Measurements from ENCODE around the gene MDH2. TPM values are rescaled to one million over a fixed set of nuclear protein-coding genes. Genes with fewer than 3 reads are reported as not detected.

MDH2 gene
- total and polyA plus RNA-seq, 4 donors: 33.6 to 275 (median 163) TPM

DNA sequence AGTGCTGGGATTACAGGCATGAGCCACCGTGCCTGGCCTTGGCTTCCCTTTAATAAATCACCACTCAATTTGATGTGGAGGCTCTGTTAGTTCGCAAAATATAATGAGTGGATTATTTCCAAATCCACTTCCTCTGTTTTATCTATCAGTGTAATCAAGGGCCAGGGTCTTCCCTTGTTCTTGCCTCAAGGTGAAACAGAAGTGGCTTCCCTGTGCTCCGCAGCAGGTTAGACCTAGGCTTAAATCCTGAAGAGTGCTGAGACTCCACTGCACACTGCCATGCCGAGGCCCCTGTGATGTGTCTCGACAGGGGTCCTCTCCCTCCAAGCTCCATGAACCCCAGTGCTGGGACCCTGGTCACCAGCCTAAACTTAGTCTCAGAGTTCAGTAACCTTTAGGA, 59.0 kb downstream of the MDH2 start:
- Histone ChIP-seq H3K9ac (ENCODE audit: low read depth in 1 of 2, low read length in 2 of 2) (no peak overlapping the region), H3K27ac (ENCODE audit: low read depth in 1 of 2, low read length in 2 of 2) (no peak overlapping the region)

DNA sequence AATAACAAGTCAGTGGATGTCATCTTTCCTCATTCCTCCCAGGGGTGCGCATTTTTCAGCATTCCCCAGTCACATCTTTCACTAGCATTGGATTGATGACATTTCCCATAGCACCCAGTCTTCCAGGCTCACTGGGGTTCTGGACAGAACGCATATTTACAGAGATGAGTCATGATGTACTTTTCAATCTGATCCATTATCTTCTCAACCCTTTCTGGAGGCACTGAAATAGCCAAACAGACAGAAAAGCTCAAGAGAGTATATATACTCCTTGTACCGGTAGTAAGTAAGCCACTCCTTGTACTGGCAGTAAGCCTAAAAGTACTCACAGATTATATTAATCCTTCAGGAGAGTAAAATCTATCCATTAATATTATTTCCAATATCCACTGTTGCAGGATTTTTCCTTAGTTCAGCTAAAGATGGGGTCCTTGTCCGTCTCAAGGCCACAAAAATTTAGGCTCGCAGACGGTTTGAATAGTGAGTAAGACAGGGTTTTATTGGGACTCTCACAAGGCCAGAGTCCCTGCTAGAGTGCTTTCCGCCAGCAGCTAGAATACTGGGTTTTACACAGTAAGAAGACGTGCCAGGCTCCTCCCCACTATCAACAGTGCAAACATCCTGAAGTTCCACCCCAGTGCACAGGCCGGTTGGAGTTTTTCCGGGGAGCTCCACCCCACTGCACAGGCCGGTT, 60.8 kb downstream of the MDH2 start:
- Histone ChIP-seq H3K27ac (ENCODE audit: low read depth in 1 of 2, low read length in 2 of 2) (peak overlapping the region; percentile 81 to 85), H3K4me1 (ENCODE audit: control insufficient read depth in 4 of 4, insufficient read depth in 4 of 4, low read length in 3 of 4) (peaks cover 2 to 18% (median 9%) of the 10 kb centered on the region in 4 donors), H3K9ac (ENCODE audit: low read depth in 1 of 2, low read length in 2 of 2) (peak overlapping the region in 1 of 2 donors; percentile 69), H3K36me3 (ENCODE audit: control insufficient read depth in 4 of 4, insufficient read depth in 3 of 4, low read depth in 1 of 4, low read length in 3 of 4) (peaks cover 0 to 7% (median 0%) of the 10 kb centered on the region in 4 donors), H3K27me3 (ENCODE audit: control insufficient read depth in 4 of 4, insufficient read depth in 4 of 4, low read length in 3 of 4) (no peaks in the 10 kb centered on the region), H3K4me3 (ENCODE audit: low read depth in 1 of 3, low read length in 3 of 3) (peak overlapping the region in 1 of 3 donors; percentile 7), H3K9me3 (ENCODE audit: control insufficient read depth in 4 of 4, low read length in 3 of 4) (no peaks in the 10 kb centered on the region)
- 28% methylated on average over 11 of the region's 11 CpGs for WGBS
- peak; percentile 36 for DNase-seq (ENCODE audit: low spot score)
- TF ChIP-seq FOXA1 (IDR thresholded peaks at IDR 0.05) (peak; percentile 86), EGR1 (IDR thresholded peaks at IDR 0.05; ENCODE audit: low read depth in 2 of 2) (no peak), HNF4A (conservative IDR thresholded peaks at IDR 0.05) (peak; percentile 48 to 53), YY1 (IDR thresholded peaks at IDR 0.05) (peak; percentile 68), JUND (IDR thresholded peaks at IDR 0.05) (peak; percentile 97 to 99), HNF4G (IDR thresholded peaks at IDR 0.05) (no peak), FOXA2 (IDR thresholded peaks at IDR 0.05) (peak; percentile 89), RXRA (IDR thresholded peaks at IDR 0.05) (peak; percentile 5 to 40), GABPA (IDR thresholded peaks at IDR 0.05 in 1 of 2, conservative IDR thresholded peaks at IDR 0.05 in 1 of 2) (no peak)
- TF ChIP-seq, protein P1, sequence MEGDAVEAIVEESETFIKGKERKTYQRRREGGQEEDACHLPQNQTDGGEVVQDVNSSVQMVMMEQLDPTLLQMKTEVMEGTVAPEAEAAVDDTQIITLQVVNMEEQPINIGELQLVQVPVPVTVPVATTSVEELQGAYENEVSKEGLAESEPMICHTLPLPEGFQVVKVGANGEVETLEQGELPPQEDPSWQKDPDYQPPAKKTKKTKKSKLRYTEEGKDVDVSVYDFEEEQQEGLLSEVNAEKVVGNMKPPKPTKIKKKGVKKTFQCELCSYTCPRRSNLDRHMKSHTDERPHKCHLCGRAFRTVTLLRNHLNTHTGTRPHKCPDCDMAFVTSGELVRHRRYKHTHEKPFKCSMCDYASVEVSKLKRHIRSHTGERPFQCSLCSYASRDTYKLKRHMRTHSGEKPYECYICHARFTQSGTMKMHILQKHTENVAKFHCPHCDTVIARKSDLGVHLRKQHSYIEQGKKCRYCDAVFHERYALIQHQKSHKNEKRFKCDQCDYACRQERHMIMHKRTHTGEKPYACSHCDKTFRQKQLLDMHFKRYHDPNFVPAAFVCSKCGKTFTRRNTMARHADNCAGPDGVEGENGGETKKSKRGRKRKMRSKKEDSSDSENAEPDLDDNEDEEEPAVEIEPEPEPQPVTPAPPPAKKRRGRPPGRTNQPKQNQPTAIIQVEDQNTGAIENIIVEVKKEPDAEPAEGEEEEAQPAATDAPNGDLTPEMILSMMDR (IDR thresholded peaks at IDR 0.05; ENCODE audit: low read depth, low read length, missing input control): no peak
- TF ChIP-seq, protein P2, sequence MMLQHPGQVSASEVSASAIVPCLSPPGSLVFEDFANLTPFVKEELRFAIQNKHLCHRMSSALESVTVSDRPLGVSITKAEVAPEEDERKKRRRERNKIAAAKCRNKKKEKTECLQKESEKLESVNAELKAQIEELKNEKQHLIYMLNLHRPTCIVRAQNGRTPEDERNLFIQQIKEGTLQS (IDR thresholded peaks at IDR 0.05): peak; percentile 76
- TF ChIP-seq, protein P3, sequence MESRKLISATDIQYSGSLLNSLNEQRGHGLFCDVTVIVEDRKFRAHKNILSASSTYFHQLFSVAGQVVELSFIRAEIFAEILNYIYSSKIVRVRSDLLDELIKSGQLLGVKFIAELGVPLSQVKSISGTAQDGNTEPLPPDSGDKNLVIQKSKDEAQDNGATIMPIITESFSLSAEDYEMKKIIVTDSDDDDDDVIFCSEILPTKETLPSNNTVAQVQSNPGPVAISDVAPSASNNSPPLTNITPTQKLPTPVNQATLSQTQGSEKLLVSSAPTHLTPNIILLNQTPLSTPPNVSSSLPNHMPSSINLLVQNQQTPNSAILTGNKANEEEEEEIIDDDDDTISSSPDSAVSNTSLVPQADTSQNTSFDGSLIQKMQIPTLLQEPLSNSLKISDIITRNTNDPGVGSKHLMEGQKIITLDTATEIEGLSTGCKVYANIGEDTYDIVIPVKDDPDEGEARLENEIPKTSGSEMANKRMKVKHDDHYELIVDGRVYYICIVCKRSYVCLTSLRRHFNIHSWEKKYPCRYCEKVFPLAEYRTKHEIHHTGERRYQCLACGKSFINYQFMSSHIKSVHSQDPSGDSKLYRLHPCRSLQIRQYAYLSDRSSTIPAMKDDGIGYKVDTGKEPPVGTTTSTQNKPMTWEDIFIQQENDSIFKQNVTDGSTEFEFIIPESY (IDR thresholded peaks at IDR 0.05): no peak
- TF ChIP-seq, protein P4, sequence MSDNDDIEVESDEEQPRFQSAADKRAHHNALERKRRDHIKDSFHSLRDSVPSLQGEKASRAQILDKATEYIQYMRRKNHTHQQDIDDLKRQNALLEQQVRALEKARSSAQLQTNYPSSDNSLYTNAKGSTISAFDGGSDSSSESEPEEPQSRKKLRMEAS (IDR thresholded peaks at IDR 0.05): no peak

More for the DNA sequence above, 59.0 kb downstream of the MDH2 start:
- DNase-seq (ENCODE audit: low spot score): no peak
- 90% methylated on average over 5 of the region's 5 CpGs for WGBS
- TF ChIP-seq, protein P2 (IDR thresholded peaks at IDR 0.05): no peak
- TF ChIP-seq HNF4A (conservative IDR thresholded peaks at IDR 0.05): no peak
- no peak for TF ChIP-seq YY1 (IDR thresholded peaks at IDR 0.05)
- TF ChIP-seq JUND (IDR thresholded peaks at IDR 0.05): no peak
- TF ChIP-seq, protein P4 (IDR thresholded peaks at IDR 0.05): no peak
- TF ChIP-seq RXRA (IDR thresholded peaks at IDR 0.05): no peak
- TF ChIP-seq, protein P1 (IDR thresholded peaks at IDR 0.05; ENCODE audit: low read depth, low read length, missing input control): no peak
- TF ChIP-seq, protein P3 (IDR thresholded peaks at IDR 0.05): no peak
- no peak for TF ChIP-seq TAF1 (conservative IDR thresholded peaks at IDR 0.05)
- no peak for TF ChIP-seq RAD21 (IDR thresholded peaks at IDR 0.05)
- TF ChIP-seq FOXA1 (IDR thresholded peaks at IDR 0.05): no peak
- no peak for TF ChIP-seq SP1 (IDR thresholded peaks at IDR 0.05)
- Histone ChIP-seq H3K4me1 (ENCODE audit: control insufficient read depth in 4 of 4, insufficient read depth in 4 of 4, low read length in 3 of 4) (peaks cover 2 to 21% (median 9%) of the 10 kb centered on the region in 4 donors), H3K36me3 (ENCODE audit: control insufficient read depth in 4 of 4, insufficient read depth in 3 of 4, low read depth in 1 of 4, low read length in 3 of 4) (peaks cover 0 to 7% (median 0%) of the 10 kb centered on the region in 4 donors), H3K27me3 (ENCODE audit: control insufficient read depth in 4 of 4, insufficient read depth in 4 of 4, low read length in 3 of 4) (no peaks in the 10 kb centered on the region), H3K9me3 (ENCODE audit: control insufficient read depth in 4 of 4, low read length in 3 of 4) (no peaks in the 10 kb centered on the region), H3K4me3 (ENCODE audit: low read depth in 1 of 3, low read length in 3 of 3) (no peak overlapping the region)

Measured in liver (tissue), 9 donors.